Memory B cell (primary cell): Measurements from ENCODE around the gene PRR15.

Experiments
- ATAC-seq: fragments of 150-1000 bp; cut with Tn5 transposase; 2 replicates; pipeline ENCODE4 v1.10.0; 2021; ENCODE audit warnings: low read depth, mild to moderate bottlenecking, moderate library complexity
- DNase-seq, 2 donors: peaks; one replicate each; pipeline ENCODE4 v3.0.0; 2022; ENCODE audit warnings: low spot score in 2 of 2
- H3K27ac Mint-ChIP-seq: one replicate; pipeline ENCODE4 v1.8.0; 2022; ENCODE audit warnings: mild to moderate bottlenecking, moderate library complexity, mixed read lengths
- H3K27me3 Mint-ChIP-seq: one replicate; pipeline ENCODE4 v1.8.0; 2022; ENCODE audit warnings: mixed read lengths
- H3K36me3 Mint-ChIP-seq: one replicate; pipeline ENCODE4 v1.8.0; 2022; ENCODE audit warnings: mild to moderate bottlenecking, mixed read lengths
- H3K4me1 Mint-ChIP-seq: one replicate; pipeline ENCODE4 v1.8.0; 2022; ENCODE audit warnings: mixed read lengths
- H3K4me3 Mint-ChIP-seq: one replicate; pipeline ENCODE4 v1.8.0; 2022; ENCODE audit warnings: mild to moderate bottlenecking, moderate library complexity, mixed read lengths
- H3K9me3 Mint-ChIP-seq: one replicate; pipeline ENCODE4 v1.8.0; 2022; ENCODE audit warnings: mixed read lengths

PRR15 gene

GRCh38 chr7:29561271-29561670, 2.4 kb upstream of the PRR15 start:
- peaks cover 8% of the 10 kb centered on the region for H3K4me1 Mint-ChIP-seq
- no peak overlapping the region for H3K4me3 Mint-ChIP-seq
- no peak overlapping the region for H3K27ac Mint-ChIP-seq
- ATAC-seq, result no peak
- H3K9me3 Mint-ChIP-seq, result peaks cover 4% of the 10 kb centered on the region
- DNase-seq, result no peak
- H3K36me3 Mint-ChIP-seq, result peaks cover 3% of the 10 kb centered on the region
- H3K27me3 Mint-ChIP-seq, result peaks cover 32% of the 10 kb centered on the region

DNA sequence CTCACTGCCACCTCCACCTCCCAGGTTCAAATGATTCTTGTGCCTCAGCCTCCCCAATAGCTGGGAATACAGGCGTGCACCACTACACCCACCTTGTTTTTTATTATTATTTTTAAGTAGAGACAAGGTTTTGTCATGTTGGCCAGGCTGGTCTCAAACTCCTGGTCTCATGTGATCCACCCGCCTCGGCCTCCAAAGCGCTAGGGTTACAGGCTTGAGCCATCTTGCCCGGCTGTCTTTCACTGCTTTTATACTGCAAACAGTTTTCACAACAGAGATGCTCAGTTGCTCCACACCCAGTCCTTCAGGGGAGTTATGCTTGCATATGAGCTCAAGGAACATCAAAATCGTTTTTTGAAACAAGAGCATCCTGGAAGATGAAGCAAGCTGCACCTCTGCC, 1.3 kb upstream of the PRR15 start:
- H3K27me3 Mint-ChIP-seq, result peaks cover 34% of the 10 kb centered on the region
- H3K4me3 Mint-ChIP-seq, result no peak overlapping the region
- DNase-seq, result no peak
- H3K36me3 Mint-ChIP-seq, result peaks cover 3% of the 10 kb centered on the region
- ATAC-seq, result no peak
- no peak overlapping the region for H3K27ac Mint-ChIP-seq
- H3K4me1 Mint-ChIP-seq, result peaks cover 8% of the 10 kb centered on the region
- H3K9me3 Mint-ChIP-seq, result peaks cover 4% of the 10 kb centered on the region

DNA sequence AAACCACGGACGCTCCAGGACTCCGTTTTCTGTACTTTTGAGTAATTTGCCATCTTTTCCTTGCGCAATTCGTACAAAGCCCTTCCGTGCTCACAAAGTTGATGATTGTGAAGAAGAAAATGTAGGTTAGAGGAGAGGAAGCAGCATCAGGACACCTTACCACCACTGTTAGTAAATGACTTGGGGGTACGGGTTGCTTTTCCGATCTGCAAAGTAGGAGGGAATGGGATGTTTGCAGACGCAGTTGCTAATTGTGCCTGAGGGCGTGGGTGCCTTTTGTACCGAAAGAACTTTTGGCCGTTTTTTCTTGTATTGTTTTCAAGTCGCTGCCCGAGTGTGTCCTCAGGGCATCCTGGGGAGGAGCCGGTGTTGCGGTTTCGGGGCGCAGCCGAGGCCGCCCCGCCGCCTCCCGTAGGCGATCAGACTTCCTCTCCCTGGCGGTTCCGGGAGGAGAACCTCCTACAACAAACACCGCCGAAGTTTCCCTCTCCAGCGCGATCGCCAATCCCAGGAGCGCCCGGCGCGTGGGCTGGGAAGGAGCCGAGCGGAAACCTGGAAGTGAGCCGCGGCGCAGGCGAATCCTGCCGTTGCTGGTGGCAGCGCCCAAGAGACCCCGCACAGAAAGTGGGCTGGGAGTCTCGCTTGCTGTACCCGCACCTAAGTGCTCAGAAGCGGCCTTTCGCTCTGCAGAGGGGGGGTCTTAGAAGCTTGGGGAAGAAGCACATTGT, 1.0 kb downstream of the PRR15 start:
- Mint-ChIP-seq H3K27ac (no peak overlapping the region), H3K4me3 (peak overlapping the region; percentile 76), H3K9me3 (peaks cover 4% of the 10 kb centered on the region), H3K27me3 (peaks cover 34% of the 10 kb centered on the region), H3K36me3 (peaks cover 3% of the 10 kb centered on the region), H3K4me1 (peaks cover 8% of the 10 kb centered on the region)
- no peak for DNase-seq
- no peak for ATAC-seq

GRCh38 chr7:29565224-29565630, 1.6 kb downstream of the PRR15 start:
- H3K4me1 Mint-ChIP-seq, result peaks cover 8% of the 10 kb centered on the region
- H3K4me3 Mint-ChIP-seq, result peak overlapping the region; percentile 76
- no peak overlapping the region for H3K27ac Mint-ChIP-seq
- peaks cover 31% of the 10 kb centered on the region for H3K27me3 Mint-ChIP-seq
- peaks cover 4% of the 10 kb centered on the region for H3K9me3 Mint-ChIP-seq
- DNase-seq (no peak), ATAC-seq (no peak)
- peaks cover 3% of the 10 kb centered on the region for H3K36me3 Mint-ChIP-seq

DNA sequence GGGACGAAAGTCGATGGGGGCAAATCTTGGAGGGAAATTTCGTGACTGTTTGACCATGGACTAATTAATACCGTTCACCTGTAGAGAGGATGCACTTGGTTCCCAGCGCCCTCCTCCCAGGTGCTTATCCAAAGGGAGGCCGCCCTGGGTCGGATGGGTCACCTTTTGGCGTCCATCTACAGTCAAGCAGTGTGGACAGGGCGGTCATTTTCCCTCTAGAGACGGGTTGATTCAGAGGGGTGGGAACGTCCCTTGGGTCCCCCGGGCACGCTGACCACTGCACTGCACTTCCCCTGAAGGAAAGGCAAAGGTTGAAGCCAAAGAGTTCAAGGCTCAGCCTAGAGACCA, 2.0 kb downstream of the PRR15 start:
- DNase-seq, result no peak
- Mint-ChIP-seq H3K36me3 (peaks cover 3% of the 10 kb centered on the region), H3K9me3 (peaks cover 4% of the 10 kb centered on the region), H3K27me3 (peaks cover 32% of the 10 kb centered on the region), H3K4me1 (peaks cover 8% of the 10 kb centered on the region), H3K27ac (no peak overlapping the region), H3K4me3 (peak overlapping the region; percentile 69)
- ATAC-seq, result no peak

DNA sequence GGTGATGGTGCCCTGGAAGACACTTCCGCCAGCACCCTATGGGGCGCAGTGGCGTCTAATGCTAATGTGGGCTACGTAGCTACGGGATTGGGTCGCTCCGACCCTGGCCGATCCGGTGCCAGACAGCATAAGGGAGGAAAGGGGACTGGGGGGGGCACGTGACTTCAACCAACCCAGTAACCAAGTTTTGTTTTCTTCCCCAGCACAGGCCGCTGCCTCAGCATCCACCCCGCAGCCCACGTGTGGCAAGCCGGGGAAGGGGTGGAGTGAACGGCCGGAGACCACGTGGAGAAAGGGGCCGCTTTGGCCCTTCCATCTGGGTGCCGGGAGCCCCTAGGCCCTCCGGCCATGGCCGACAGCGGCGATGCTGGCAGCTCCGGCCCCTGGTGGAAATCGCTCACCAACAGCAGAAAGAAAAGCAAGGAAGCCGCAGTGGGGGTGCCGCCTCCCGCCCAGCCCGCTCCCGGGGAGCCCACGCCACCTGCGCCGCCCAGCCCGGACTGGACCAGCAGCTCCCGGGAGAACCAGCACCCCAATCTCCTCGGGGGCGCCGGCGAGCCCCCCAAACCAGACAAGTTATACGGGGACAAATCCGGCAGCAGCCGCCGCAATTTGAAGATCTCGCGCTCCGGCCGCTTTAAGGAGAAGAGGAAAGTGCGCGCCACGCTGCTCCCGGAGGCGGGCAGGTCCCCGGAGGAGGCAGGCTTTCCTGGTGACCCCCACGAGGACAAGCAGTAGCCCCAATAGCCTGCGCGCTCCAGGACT, 2.5 kb downstream of the PRR15 start:
- no peak for DNase-seq
- no peak for ATAC-seq
- Mint-ChIP-seq H3K9me3 (peaks cover 4% of the 10 kb centered on the region), H3K4me3 (peak overlapping the region; percentile 69), H3K36me3 (peaks cover 2% of the 10 kb centered on the region), H3K4me1 (peaks cover 8% of the 10 kb centered on the region), H3K27me3 (peaks cover 34% of the 10 kb centered on the region), H3K27ac (no peak overlapping the region)

DNA sequence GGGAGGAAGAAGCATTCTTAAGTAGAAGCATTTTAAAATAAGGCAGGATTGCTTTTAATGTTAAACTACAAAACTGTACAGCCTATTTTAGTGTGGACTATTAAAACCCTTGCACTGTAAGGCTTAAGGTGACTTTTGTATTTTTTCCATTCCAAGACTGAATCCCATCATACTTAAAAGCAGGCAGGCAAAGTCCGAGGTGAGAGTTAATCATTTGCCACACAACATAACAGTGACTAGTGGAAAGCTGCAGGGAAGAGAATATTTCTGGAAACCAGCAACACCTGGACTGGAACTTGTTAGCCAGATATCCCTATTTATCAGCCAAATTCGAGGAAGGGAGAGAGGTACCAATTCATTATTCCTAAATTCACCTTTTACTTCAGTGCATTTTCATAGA, 3.5 kb downstream of the PRR15 start:
- no peak for DNase-seq
- H3K9me3 Mint-ChIP-seq, result no peaks in the 10 kb centered on the region
- no peak overlapping the region for H3K4me3 Mint-ChIP-seq
- H3K27ac Mint-ChIP-seq, result no peak overlapping the region
- peaks cover 8% of the 10 kb centered on the region for H3K4me1 Mint-ChIP-seq
- H3K36me3 Mint-ChIP-seq, result no peaks in the 10 kb centered on the region
- no peak for ATAC-seq
- H3K27me3 Mint-ChIP-seq, result peaks cover 29% of the 10 kb centered on the region

DNA sequence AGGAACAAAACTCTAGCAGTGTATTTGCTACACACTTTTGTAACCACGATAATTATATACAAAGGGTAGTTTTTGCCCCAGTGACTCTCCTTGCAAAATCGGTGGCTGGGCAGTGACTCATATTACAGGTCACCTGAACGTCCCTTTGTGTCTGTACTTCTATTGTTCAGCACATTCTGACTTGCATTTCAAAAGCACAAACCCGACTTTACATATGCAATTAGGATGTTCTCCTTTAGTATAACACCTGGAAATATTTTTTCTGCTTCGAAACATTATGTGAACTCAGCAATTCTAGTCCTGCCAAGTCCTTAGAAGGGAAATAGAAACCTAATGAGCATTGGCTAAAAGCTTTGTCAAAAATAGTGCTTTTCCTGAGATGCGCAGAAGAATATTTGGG, 6.0 kb downstream of the PRR15 start:
- no peaks in the 10 kb centered on the region for H3K36me3 Mint-ChIP-seq
- no peak overlapping the region for H3K27ac Mint-ChIP-seq
- no peak for ATAC-seq
- H3K4me3 Mint-ChIP-seq, result no peak overlapping the region
- peaks cover 1% of the 10 kb centered on the region for H3K9me3 Mint-ChIP-seq
- DNase-seq, result no peak
- peaks cover 5% of the 10 kb centered on the region for H3K4me1 Mint-ChIP-seq
- H3K27me3 Mint-ChIP-seq, result peaks cover 32% of the 10 kb centered on the region

DNA sequence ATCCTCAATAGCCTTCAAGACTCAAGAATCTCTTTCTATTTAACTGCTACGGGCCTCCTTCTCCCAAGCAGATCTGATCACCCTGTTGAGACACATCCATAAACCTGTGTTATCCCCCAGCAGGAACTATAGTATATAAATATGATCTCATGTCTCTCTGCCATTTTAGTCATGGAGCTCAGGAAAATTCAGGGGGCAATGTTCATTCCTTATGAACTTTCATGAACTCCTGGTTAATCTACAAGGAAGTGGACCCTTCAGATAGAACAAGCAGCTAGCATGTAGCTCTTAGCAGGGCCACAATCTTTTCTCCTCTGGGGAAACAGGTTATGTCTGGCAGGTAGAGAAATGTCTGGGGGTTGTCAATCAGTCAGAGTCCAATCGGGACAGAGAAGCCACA, 8.9 kb downstream of the PRR15 start:
- H3K27ac Mint-ChIP-seq, result no peak overlapping the region
- H3K4me1 Mint-ChIP-seq, result no peaks in the 10 kb centered on the region
- no peak overlapping the region for H3K4me3 Mint-ChIP-seq
- peaks cover 19% of the 10 kb centered on the region for H3K27me3 Mint-ChIP-seq
- ATAC-seq (no peak), DNase-seq (no peak)
- peaks cover 5% of the 10 kb centered on the region for H3K36me3 Mint-ChIP-seq
- H3K9me3 Mint-ChIP-seq, result peaks cover 6% of the 10 kb centered on the region

DNA sequence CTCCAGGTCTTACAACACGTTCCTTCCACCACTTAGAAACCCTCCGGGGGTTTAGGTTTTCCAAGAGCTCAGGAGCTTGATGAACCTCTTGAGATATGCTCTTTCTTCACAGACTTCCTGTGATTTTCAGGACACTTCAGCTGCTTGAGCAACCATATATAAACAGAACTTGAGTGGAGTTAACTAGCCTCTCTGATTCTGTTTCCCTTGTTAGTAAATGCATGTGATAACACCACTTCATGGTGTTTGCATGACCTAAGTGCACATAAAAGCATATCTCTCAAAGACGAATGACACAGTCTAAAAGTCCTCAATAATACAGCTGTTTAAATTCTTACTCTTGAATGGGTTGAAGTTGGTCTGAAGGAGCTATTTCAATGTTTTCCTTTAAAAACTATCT, 9.9 kb downstream of the PRR15 start:
- peaks cover 17% of the 10 kb centered on the region for H3K27me3 Mint-ChIP-seq

DNA sequence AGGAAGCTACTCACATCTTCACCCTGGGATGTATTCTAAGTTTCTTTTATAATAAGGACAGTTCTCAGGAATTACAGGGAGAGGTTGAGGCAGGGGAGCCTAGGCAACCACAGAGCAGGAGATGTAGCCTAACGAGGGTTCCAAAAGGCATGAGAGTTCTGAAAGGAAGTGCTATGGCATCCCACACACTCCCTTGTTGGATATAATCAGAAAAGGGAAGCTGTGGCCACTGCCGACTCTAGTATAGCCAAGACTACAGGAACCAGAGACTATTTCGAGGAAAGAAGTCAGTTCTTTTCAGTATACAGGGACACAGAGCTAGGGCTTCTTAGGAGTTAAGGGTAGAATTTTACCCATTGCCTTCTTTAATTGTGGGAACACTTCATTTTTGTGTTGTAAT, 11.0 kb downstream of the PRR15 start:
- Mint-ChIP-seq H3K4me1 (no peaks in the 10 kb centered on the region), H3K9me3 (peaks cover 8% of the 10 kb centered on the region), H3K36me3 (peaks cover 5% of the 10 kb centered on the region), H3K4me3 (no peak overlapping the region), H3K27ac (no peak overlapping the region), H3K27me3 (peaks cover 14% of the 10 kb centered on the region)
- no peak for DNase-seq
- no peak for ATAC-seq

More for the DNA sequence above, 9.9 kb downstream of the PRR15 start:
- DNase-seq (no peak), ATAC-seq (no peak)
- Mint-ChIP-seq H3K9me3 (peaks cover 8% of the 10 kb centered on the region), H3K27ac (no peak overlapping the region), H3K4me1 (no peaks in the 10 kb centered on the region), H3K36me3 (peaks cover 5% of the 10 kb centered on the region), H3K4me3 (no peak overlapping the region)

DNA sequence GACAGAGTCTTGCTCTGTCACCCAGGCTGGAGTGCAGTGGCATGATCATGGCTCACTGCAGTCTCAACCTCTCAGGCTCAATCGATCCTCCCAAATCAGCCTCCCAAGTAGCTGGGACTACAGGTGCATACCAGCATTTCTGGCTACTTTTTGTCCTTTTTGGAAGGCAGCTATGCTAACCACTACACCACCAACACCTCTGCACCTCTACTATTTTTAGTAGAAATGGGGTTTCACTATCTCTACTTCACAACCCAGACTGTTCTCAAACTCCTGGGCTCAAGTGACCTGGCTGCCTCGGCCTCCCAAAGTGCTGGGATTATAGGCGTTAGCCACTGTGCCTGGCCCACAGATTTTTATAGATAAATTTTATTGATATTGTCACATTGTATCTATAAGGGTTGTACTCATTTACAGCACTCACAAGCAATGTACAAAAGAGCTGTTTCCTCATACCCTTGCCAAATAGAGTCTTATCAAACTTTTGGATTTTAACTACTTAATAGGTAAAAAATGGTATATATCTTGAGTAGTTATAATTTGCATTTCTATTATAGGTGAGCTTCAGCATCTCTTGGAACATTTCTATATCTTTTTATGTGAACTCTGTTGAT, 23.7 kb downstream of the PRR15 start:
- no peaks in the 10 kb centered on the region for H3K36me3 Mint-ChIP-seq
- no peak overlapping the region for H3K27ac Mint-ChIP-seq
- no peak for DNase-seq
- no peak overlapping the region for H3K4me3 Mint-ChIP-seq
- ATAC-seq, result no peak
- no peaks in the 10 kb centered on the region for H3K27me3 Mint-ChIP-seq
- peaks cover 3% of the 10 kb centered on the region for H3K4me1 Mint-ChIP-seq
- H3K9me3 Mint-ChIP-seq, result no peaks in the 10 kb centered on the region

- H3K27me3 Mint-ChIP-seq, result no peaks in the 10 kb centered on the region
- ATAC-seq (no peak), DNase-seq (no peak)
- no peaks in the 10 kb centered on the region for H3K9me3 Mint-ChIP-seq
- no peak overlapping the region for H3K27ac Mint-ChIP-seq
- H3K4me3 Mint-ChIP-seq, result peak overlapping the region; percentile 38
- peaks cover 3% of the 10 kb centered on the region for H3K4me1 Mint-ChIP-seq
- no peaks in the 10 kb centered on the region for H3K36me3 Mint-ChIP-seq
Observed at GRCh38 chr7:29588212-29588611, 24.6 kb downstream of the PRR15 start.

DNA sequence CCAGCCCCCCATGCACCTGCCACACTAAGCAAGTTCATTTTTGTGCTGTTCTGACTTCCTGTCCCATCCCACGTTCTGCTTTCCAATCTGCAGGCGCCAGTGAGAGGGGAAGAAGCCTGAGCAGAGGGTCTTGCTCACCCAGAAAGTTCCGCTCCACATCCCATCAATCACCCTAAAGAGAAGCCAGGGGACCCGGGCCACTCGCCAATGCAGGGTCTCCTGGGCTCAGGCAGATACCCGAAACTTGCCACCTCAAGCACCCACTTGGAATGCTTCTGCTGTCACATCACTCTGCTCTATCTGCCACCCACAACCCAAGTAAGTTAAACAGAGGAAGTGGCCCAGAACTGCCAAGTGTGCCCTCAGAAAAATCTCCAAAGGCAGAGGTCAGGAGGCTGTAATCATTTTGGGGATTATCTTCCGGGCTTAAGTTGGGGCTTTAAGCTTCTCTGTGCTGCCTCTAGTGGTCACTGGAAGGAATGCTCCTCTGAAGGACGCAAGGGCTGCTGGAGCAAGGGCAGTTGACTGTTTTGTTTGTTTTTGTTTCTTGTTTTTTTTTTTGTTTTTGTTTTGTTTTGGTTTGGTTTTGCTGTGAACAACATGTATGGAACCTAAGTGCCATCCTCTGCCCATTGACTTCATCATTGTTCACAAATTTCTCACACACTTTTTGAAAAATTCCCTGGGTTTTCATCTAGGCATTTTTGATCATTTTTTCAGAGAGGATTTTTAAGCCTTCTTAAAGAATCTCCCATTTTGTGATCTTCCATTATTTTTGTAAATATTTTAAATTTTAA, 25.5 kb downstream of the PRR15 start:
- DNase-seq (peak in 1 of 2 donors; percentile 15), ATAC-seq (peak; percentile 50)
- Mint-ChIP-seq H3K27ac (no peak overlapping the region), H3K36me3 (no peaks in the 10 kb centered on the region), H3K9me3 (no peaks in the 10 kb centered on the region), H3K4me3 (peak overlapping the region; percentile 57), H3K27me3 (no peaks in the 10 kb centered on the region), H3K4me1 (peaks cover 3% of the 10 kb centered on the region)
